Thoracic aorta (tissue), 2 donors: ENCODE data around the gene RASA3. TPM values are rescaled to one million over a fixed set of nuclear protein-coding genes. Genes with fewer than 3 reads are reported as not detected.

Experiments
- ATAC-seq: fragments of 150-250 bp; one replicate; pipeline ENCODE4 v1.8.0; 2017; ENCODE audit warnings: low read depth; ENCODE audit not compliant: insufficient number of reproducible peaks, low FRiP score
- DNase-seq: peaks from one replicate; pipeline ENCODE4 v3.0.0-alpha.2; 2020; ENCODE audit warnings: low spot score
- H3K27ac ChIP-seq, 2 donors: fragments of 200-600 bp; sonication (generic); 1 replicate in 1 of 2; 2 replicates in 1 of 2; pipeline ENCODE4 v1.5.1; 2016; ENCODE audit warnings: mild to moderate bottlenecking in 2 of 2, moderate library complexity in 2 of 2
- H3K27me3 ChIP-seq: fragments of 200-600 bp; sonication (generic); replicated peaks from 2 replicates; pipeline ENCODE4 v1.6.0; 2016; ENCODE audit warnings: mild to moderate bottlenecking; ENCODE audit not compliant: insufficient read depth
- H3K36me3 ChIP-seq: fragments of 200-600 bp; sonication (generic); one replicate; pipeline ENCODE4 v1.5.1; 2016
- H3K4me1 ChIP-seq, 2 donors: fragments of 200-600 bp; sonication (generic); 1 replicate in 1 of 2; 2 replicates in 1 of 2; pipeline versions ENCODE4 v1.5.1 to v1.6.0; 2016; ENCODE audit warnings: low read depth in 2 of 2, mild to moderate bottlenecking in 1 of 2; ENCODE audit not compliant: control insufficient read depth in 1 of 2
- H3K4me3 ChIP-seq: fragments of 200-600 bp; sonication (generic); 2 replicates; pipeline ENCODE4 v1.5.1; 2016; ENCODE audit warnings: mild to moderate bottlenecking
- H3K9me3 ChIP-seq: fragments of 200-600 bp; sonication (generic); 2 replicates; pipeline ENCODE4 v1.5.1; 2016
- CTCF ChIP-seq: fragments of 200-600 bp; sonication (generic); IDR thresholded peaks from one replicate; pipeline ENCODE4 v1.5.1; 2019; ENCODE audit warnings: antibody characterized with exemption
- total RNA-seq, 2 donors: library from RNA; depleted of rRNA; stranded (reverse); fragments of >200 nt; gene quantifications; one replicate each; pipeline versions ENCODE4 v1.1.0 to v1.2.3, GENCODE V29; 2016

Gene RASA3
- total RNA-seq, 2 donors from 2014 or later = 38.9 to 48.6 TPM

GRCh38 chr13:114148521-114148855 is 16.1 kb upstream of the RASA3 start:
- Histone ChIP-seq H3K27ac (no peak overlapping the region), H3K4me3 (no peak overlapping the region), H3K9me3 (no peaks in the 10 kb centered on the region), H3K36me3 (no peaks in the 10 kb centered on the region), H3K27me3 (no peaks in the 10 kb centered on the region), H3K4me1 (peaks cover 0 to 7% of the 10 kb centered on the region in 2 donors)
- ATAC-seq (no peak), DNase-seq (no peak)
- no peak for TF ChIP-seq CTCF

GRCh38 chr13:114147803-114148520 is 15.5 kb upstream of the RASA3 start:
- DNase-seq (no peak), ATAC-seq (no peak)
- no peak for TF ChIP-seq CTCF

GRCh38 chr13:114146629-114147028 is 14.2 kb upstream of the RASA3 start:
- H3K36me3 ChIP-seq = no peaks in the 10 kb centered on the region
- H3K27ac ChIP-seq = no peak overlapping the region
- no peaks in the 10 kb centered on the region for H3K27me3 ChIP-seq
- TF ChIP-seq CTCF = no peak
- ATAC-seq = no peak
- no peak overlapping the region for H3K4me3 ChIP-seq
- H3K4me1 ChIP-seq = no peaks in the 10 kb centered on the region
- no peaks in the 10 kb centered on the region for H3K9me3 ChIP-seq
- no peak for DNase-seq

More at GRCh38 chr13:114147803-114148520, 15.5 kb upstream of the RASA3 start:
- no peaks in the 10 kb centered on the region for H3K36me3 ChIP-seq
- H3K4me1 ChIP-seq = peaks cover 0 to 5% of the 10 kb centered on the region in 2 donors
- H3K4me3 ChIP-seq = no peak overlapping the region
- no peaks in the 10 kb centered on the region for H3K9me3 ChIP-seq
- no peak overlapping the region for H3K27ac ChIP-seq
- H3K27me3 ChIP-seq = no peaks in the 10 kb centered on the region

DNA sequence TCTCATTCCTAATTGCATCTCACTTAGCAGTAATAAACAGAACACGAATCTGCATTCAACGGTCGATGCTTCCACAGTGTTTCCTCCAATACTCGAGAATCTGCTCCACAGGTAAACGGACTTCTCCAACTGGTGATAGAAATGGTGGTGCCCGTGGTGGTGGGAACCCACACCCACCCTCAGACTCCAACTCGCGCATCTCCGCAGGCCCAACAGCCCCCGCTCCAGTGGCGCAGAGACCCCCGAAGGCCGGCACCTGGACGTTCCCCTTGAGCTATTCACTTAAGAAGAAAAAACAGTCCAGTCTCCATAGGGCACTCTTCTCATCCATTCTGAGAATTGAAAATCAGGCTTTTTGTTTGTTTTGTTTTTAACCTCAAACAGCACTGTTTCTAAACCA is 13.8 kb upstream of the RASA3 start:
- ATAC-seq (no peak), DNase-seq (no peak)
- no peak for TF ChIP-seq CTCF
- no peaks in the 10 kb centered on the region for H3K27me3 ChIP-seq
- H3K4me1 ChIP-seq = no peaks in the 10 kb centered on the region
- no peak overlapping the region for H3K4me3 ChIP-seq
- no peaks in the 10 kb centered on the region for H3K36me3 ChIP-seq
- no peaks in the 10 kb centered on the region for H3K9me3 ChIP-seq
- H3K27ac ChIP-seq = no peak overlapping the region

DNA sequence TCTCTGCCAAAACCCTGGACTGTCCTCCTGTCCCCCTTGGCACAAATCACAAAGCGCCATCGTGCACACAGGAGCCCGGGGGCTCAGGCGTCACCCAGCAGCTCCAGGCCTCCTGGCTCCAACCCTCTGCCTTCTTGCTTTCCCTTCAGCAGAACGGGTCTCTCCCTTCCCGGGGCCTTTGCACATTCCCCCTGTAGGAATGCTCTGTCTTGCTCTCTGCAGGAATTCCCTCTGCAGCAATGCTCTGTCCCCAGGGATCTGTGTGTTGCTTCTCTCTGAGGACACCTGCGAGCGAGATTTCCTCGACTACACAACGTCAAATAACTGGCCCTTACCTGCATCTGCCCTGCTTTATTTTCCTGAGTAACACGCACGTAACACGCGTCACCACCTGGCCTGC is 13.3 kb upstream of the RASA3 start:
- no peak for DNase-seq
- no peak for TF ChIP-seq CTCF
- H3K27ac ChIP-seq = no peak overlapping the region
- ATAC-seq = no peak
- H3K27me3 ChIP-seq = no peaks in the 10 kb centered on the region
- no peaks in the 10 kb centered on the region for H3K9me3 ChIP-seq
- H3K36me3 ChIP-seq = no peaks in the 10 kb centered on the region
- peaks cover 0 to 1% of the 10 kb centered on the region in 2 donors for H3K4me1 ChIP-seq
- no peak overlapping the region for H3K4me3 ChIP-seq
